Activated T-cell treated with anti-CD3 and anti-CD28 coated beads, Interleukin-2, amount 50 U/mL, for 72 hours (primary cell): ENCODE data around the gene ORAI3. TPM values are rescaled to one million over a fixed set of nuclear protein-coding genes. Genes with fewer than 3 reads are reported as not detected.

Source experiments
- ATAC-seq, 2 donors: fragments of 150-1000 bp; cut with Tn5 transposase; replicated peaks in 1 of 2; 2 replicates each; pipeline ENCODE4 v1.10.0; 2021; ENCODE audit warnings: moderate library complexity in 2 of 2, mild to moderate bottlenecking in 1 of 2
- DNase-seq, 2 donors: peaks; one replicate each; pipeline ENCODE4 v3.0.0; 2021 to 2022; ENCODE audit warnings: mixed read lengths in 1 of 2
- H3K27ac Mint-ChIP-seq: one replicate; pipeline ENCODE4 v1.8.0; 2022; ENCODE audit warnings: mild to moderate bottlenecking, moderate library complexity, mixed read lengths
- H3K27me3 Mint-ChIP-seq: one replicate; pipeline ENCODE4 v1.8.0; 2022; ENCODE audit warnings: low read depth, mixed read lengths
- H3K36me3 Mint-ChIP-seq, 2 donors: one replicate each; pipeline ENCODE4 v1.8.0; 2022; ENCODE audit warnings: mixed read lengths in 2 of 2, mild to moderate bottlenecking in 1 of 2; ENCODE audit not compliant: insufficient read depth in 2 of 2
- H3K4me1 Mint-ChIP-seq: one replicate; pipeline ENCODE4 v1.8.0; 2022; ENCODE audit warnings: low read depth, mixed read lengths
- H3K4me3 Mint-ChIP-seq, 2 donors: one replicate each; pipeline ENCODE4 v1.8.0; 2022; ENCODE audit warnings: mild to moderate bottlenecking in 2 of 2, mixed read lengths in 2 of 2, moderate library complexity in 2 of 2
- H3K9me3 Mint-ChIP-seq, 2 donors: one replicate each; pipeline ENCODE4 v1.8.0; 2022; ENCODE audit warnings: mixed read lengths in 2 of 2
- total RNA-seq, 2 donors: library from RNA; stranded (reverse); gene quantifications; one replicate each; pipeline ENCODE4 v1.2.3, GENCODE V29; 2022

Gene ORAI3
- 10 to 100 TPM; 13.6 to 15.6 TPM for total RNA-seq

- ATAC-seq: peak; percentile 59 to 71
- peak; percentile 57 to 64 for DNase-seq
- Mint-ChIP-seq H3K4me1 (peaks cover 21% of the 10 kb centered on the region), H3K36me3 (peaks cover 0 to 5% of the 10 kb centered on the region in 2 donors), H3K4me3 (peak within 1 kb of the TSS; percentile 93 to 96), H3K9me3 (no peaks in the 10 kb centered on the region), H3K27me3 (no peaks in the 10 kb centered on the region), H3K27ac (peak within 1 kb of the TSS; percentile 73)
Observed at GRCh38 chr16:30948667-30949649, at the start of gene ORAI3. ORAI3 (plus strand) TSS chr16:30949068; CDS start chr16:30949290, 222 bp downstream.

- DNase-seq (no peak), ATAC-seq (no peak)
- H3K4me1 Mint-ChIP-seq: peaks cover 56% of the 10 kb centered on the region
- H3K27ac Mint-ChIP-seq: no peak overlapping the region
- no peaks in the 10 kb centered on the region for H3K27me3 Mint-ChIP-seq
- peaks cover 3% of the 10 kb centered on the region in 2 donors for H3K9me3 Mint-ChIP-seq
- peaks cover 3% of the 10 kb centered on the region in 2 donors for H3K36me3 Mint-ChIP-seq
- no peak overlapping the region for H3K4me3 Mint-ChIP-seq
Observed at GRCh38 chr16:30899794-30900193, 49.1 kb upstream of the ORAI3 start.

- Mint-ChIP-seq H3K4me3 (no peak overlapping the region), H3K9me3 (peaks cover 3% of the 10 kb centered on the region in 2 donors), H3K36me3 (peaks cover 3% of the 10 kb centered on the region in 2 donors), H3K4me1 (peaks cover 55% of the 10 kb centered on the region), H3K27me3 (no peaks in the 10 kb centered on the region), H3K27ac (peak overlapping the region; percentile 80)
- no peak for DNase-seq
- ATAC-seq: no peak
Observed at GRCh38 chr16:30900588-30900987, 48.3 kb upstream of the ORAI3 start.

GRCh38 chr16:30901201-30902028, 47.5 kb upstream of the ORAI3 start:
- ATAC-seq (no peak), DNase-seq (peak in 1 of 2 donors; percentile 13)
- no peaks in the 10 kb centered on the region for H3K27me3 Mint-ChIP-seq

GRCh38 chr16:30902029-30902972, 46.6 kb upstream of the ORAI3 start:
- Mint-ChIP-seq H3K36me3 (peaks cover 3% of the 10 kb centered on the region in 2 donors), H3K27ac (peak overlapping the region; percentile 88), H3K27me3 (no peaks in the 10 kb centered on the region), H3K4me1 (peaks cover 40% of the 10 kb centered on the region), H3K4me3 (peak overlapping the region; percentile 94 to 99), H3K9me3 (peaks cover 3% of the 10 kb centered on the region in 2 donors)
- ATAC-seq (peak; percentile 92 to 95), DNase-seq (peak; percentile 66 to 82)

More at GRCh38 chr16:30901201-30902028, 47.5 kb upstream of the ORAI3 start:
- peaks cover 3% of the 10 kb centered on the region in 2 donors for H3K9me3 Mint-ChIP-seq
- peak overlapping the region; percentile 72 to 74 for H3K4me3 Mint-ChIP-seq
- peaks cover 47% of the 10 kb centered on the region for H3K4me1 Mint-ChIP-seq
- H3K36me3 Mint-ChIP-seq: peaks cover 3% of the 10 kb centered on the region in 2 donors
- peak overlapping the region; percentile 16 for H3K27ac Mint-ChIP-seq

- peak overlapping the region; percentile 94 to 99 for H3K4me3 Mint-ChIP-seq
- no peaks in the 10 kb centered on the region for H3K27me3 Mint-ChIP-seq
- H3K4me1 Mint-ChIP-seq: peaks cover 42% of the 10 kb centered on the region
- H3K27ac Mint-ChIP-seq: peak overlapping the region; percentile 88
- H3K9me3 Mint-ChIP-seq: peaks cover 3% of the 10 kb centered on the region in 2 donors
- ATAC-seq: peak in 1 of 2 donors; percentile 23
- peaks cover 3% of the 10 kb centered on the region in 2 donors for H3K36me3 Mint-ChIP-seq
- DNase-seq: peak in 1 of 2 donors; percentile 24
Observed at GRCh38 chr16:30903002-30903401, 45.9 kb upstream of the ORAI3 start.

- H3K4me3 Mint-ChIP-seq: no peak overlapping the region
- H3K27ac Mint-ChIP-seq: peak overlapping the region; percentile 86
- ATAC-seq (no peak), DNase-seq (no peak)
- H3K4me1 Mint-ChIP-seq: peaks cover 42% of the 10 kb centered on the region
- no peaks in the 10 kb centered on the region for H3K27me3 Mint-ChIP-seq
- H3K36me3 Mint-ChIP-seq: peaks cover 3% of the 10 kb centered on the region in 2 donors
- peaks cover 3% of the 10 kb centered on the region in 2 donors for H3K9me3 Mint-ChIP-seq
Observed at GRCh38 chr16:30903596-30903995, 45.3 kb upstream of the ORAI3 start.

GRCh38 chr16:30904114-30904780, 44.6 kb upstream of the ORAI3 start:
- Mint-ChIP-seq H3K9me3 (peaks cover 3% of the 10 kb centered on the region in 2 donors), H3K36me3 (peaks cover 3% of the 10 kb centered on the region in 2 donors), H3K4me3 (no peak overlapping the region), H3K4me1 (peaks cover 42% of the 10 kb centered on the region), H3K27ac (no peak overlapping the region), H3K27me3 (no peaks in the 10 kb centered on the region)
- DNase-seq (no peak), ATAC-seq (no peak)

GRCh38 chr16:30907064-30907463, 41.8 kb upstream of the ORAI3 start:
- ATAC-seq (no peak), DNase-seq (no peak)
- Mint-ChIP-seq H3K9me3 (peaks cover 3% of the 10 kb centered on the region in 2 donors), H3K4me1 (peaks cover 28% of the 10 kb centered on the region), H3K36me3 (peaks cover 3% of the 10 kb centered on the region in 2 donors), H3K4me3 (no peak overlapping the region), H3K27me3 (no peaks in the 10 kb centered on the region), H3K27ac (no peak overlapping the region)

GRCh38 chr16:30910427-30911029, 38.3 kb upstream of the ORAI3 start:
- no peak overlapping the region for H3K27ac Mint-ChIP-seq
- no peak for ATAC-seq
- H3K4me1 Mint-ChIP-seq: peaks cover 9% of the 10 kb centered on the region
- no peak for DNase-seq
- no peaks in the 10 kb centered on the region for H3K27me3 Mint-ChIP-seq
- no peaks in the 10 kb centered on the region for H3K36me3 Mint-ChIP-seq
- no peaks in the 10 kb centered on the region for H3K9me3 Mint-ChIP-seq
- no peak overlapping the region for H3K4me3 Mint-ChIP-seq

GRCh38 chr16:30912794-30913412, 36.0 kb upstream of the ORAI3 start:
- H3K9me3 Mint-ChIP-seq: no peaks in the 10 kb centered on the region
- DNase-seq: no peak
- H3K36me3 Mint-ChIP-seq: no peaks in the 10 kb centered on the region
- H3K27ac Mint-ChIP-seq: no peak overlapping the region
- no peak overlapping the region for H3K4me3 Mint-ChIP-seq
- ATAC-seq: no peak
- peaks cover 1% of the 10 kb centered on the region for H3K4me1 Mint-ChIP-seq
- no peaks in the 10 kb centered on the region for H3K27me3 Mint-ChIP-seq
